ENCODE data around the gene FXYD5. TPM values are rescaled to one million over a fixed set of nuclear protein-coding genes. Genes with fewer than 3 reads are reported as not detected.

The FXYD5 gene
- total and polyA plus RNA-seq, 9 of the 15 experiments (the other 6 are each of a cell fraction or from before 2014, with no cell fraction given): 104 to 537 (median 174) TPM

DNA sequence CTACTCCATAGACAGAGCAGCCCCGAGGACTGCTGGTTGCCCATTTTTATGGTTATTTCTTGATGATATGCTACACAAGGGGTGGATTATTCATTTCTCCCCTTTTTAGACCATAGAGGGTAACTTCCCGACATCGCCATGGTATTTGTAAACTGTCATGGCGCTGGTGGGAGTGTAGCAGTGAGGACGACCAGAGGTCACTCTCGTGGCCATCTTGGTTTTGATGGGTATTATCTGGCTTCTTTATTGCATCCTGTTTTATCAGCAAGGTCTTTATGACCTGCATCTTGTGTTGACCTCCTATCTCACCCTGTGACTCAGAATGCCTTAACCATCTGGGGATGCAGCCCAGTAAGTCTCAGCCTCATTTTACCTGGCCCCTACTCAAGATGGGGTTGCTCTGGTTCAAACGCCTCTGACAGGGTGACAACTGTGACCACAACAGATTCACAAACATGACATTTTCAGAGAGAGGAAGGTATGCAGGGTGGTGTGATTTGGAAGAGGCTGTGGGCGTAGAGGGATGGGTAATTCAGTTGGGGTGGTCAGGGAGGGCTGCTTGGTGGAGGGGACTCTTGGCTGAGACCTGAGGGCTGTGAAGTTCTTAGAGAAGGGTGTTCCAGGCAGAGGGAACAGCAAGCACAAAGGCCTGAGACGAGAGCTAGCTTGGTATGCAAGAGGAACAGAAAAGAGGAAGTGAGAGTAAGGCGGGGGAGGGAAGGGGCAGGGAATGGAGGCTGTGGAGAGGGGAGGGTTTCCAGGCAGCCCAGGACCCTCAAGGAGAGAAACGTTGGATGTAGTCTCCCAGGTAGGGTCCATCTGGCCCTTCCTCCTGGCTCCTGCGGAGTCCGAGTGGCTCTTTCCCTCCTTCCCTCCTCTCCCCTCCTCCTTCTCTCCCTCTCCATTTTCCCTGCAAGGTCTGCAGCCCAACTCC lies 50.5 kb downstream of the FXYD5 start (continued):
- TF ChIP-seq TFAP4 (CRISPR knock-in tag; IDR thresholded peaks at IDR 0.05; ENCODE audit: borderline replicate concordance) (0 out of 2 replicates have a peak, but pooled peaks have one; percentile 11), EP400 (IDR thresholded peaks at IDR 0.05) (peak; percentile 38; the same call in 1 of the 2 replicates), ESRRA (IDR thresholded peaks at IDR 0.05; ENCODE audit: borderline replicate concordance, low read depth) (peak; percentile 43), ZNF445 (CRISPR knock-in tag; IDR thresholded peaks at IDR 0.05; ENCODE audit: low read depth) (peak; percentile 82; the same call in 1 of the 2 replicates), SMC3 (conservative IDR thresholded peaks at IDR 0.05; ENCODE audit: insufficient read depth, low read depth, low read length) (no peak), CEBPB (tag; IDR thresholded peaks at IDR 0.05) (peak; percentile 45; the same call in 1 of the 2 replicates), POLR2AphosphoS5 (IDR thresholded peaks at IDR 0.05; ENCODE audit: control insufficient read depth, insufficient read depth, low read depth, low read length) (no peak), PPARD (CRISPR knock-in tag; IDR thresholded peaks at IDR 0.05) (peak; percentile 80), NEUROD1 (IDR thresholded peaks at IDR 0.05; ENCODE audit: borderline replicate concordance, low read depth, low read length, partially characterized antibody) (no peak), NCOA2 (IDR thresholded peaks at IDR 0.05; ENCODE audit: partially characterized antibody in 2 of 2) (no peak), ZNF41 (CRISPR knock-in tag; conservative IDR thresholded peaks at IDR 0.05) (peak; percentile 94), L3MBTL2 (IDR thresholded peaks at IDR 0.05) (0 out of 2 replicates have a peak, but pooled peaks have one; percentile 29), MAFG (tag; conservative IDR thresholded peaks at IDR 0.05) (peak; percentile 45), POLR2H (tag; IDR thresholded peaks at IDR 0.05; ENCODE audit: low read depth) (no peak; the same call in 1 of the 2 replicates), ZBTB7A (IDR thresholded peaks at IDR 0.05; ENCODE audit: borderline replicate concordance, control insufficient read depth, low read depth, low read length) (peak; percentile 91), POLR2A (conservative IDR thresholded peaks at IDR 0.05) (no peak), ZNF212 (CRISPR knock-in tag; IDR thresholded peaks at IDR 0.05) (peak; percentile 87; the same call in 1 of the 2 replicates), ZNF75A (CRISPR knock-in tag; IDR thresholded peaks at IDR 0.05) (peak; percentile 76), MBD2 (IDR thresholded peaks at IDR 0.05; ENCODE audit: borderline replicate concordance, low read depth) (no peak), TARDBP (IDR thresholded peaks at IDR 0.05) (no peak), NFATC3 (IDR thresholded peaks at IDR 0.05) (no peak), SMAD4 (CRISPR knock-in tag; conservative IDR thresholded peaks at IDR 0.05) (peak; percentile 99)
- TF ChIP-seq, protein P1, sequence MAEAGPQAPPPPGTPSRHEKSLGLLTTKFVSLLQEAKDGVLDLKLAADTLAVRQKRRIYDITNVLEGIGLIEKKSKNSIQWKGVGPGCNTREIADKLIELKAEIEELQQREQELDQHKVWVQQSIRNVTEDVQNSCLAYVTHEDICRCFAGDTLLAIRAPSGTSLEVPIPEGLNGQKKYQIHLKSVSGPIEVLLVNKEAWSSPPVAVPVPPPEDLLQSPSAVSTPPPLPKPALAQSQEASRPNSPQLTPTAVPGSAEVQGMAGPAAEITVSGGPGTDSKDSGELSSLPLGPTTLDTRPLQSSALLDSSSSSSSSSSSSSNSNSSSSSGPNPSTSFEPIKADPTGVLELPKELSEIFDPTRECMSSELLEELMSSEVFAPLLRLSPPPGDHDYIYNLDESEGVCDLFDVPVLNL (CRISPR knock-in tag; IDR thresholded peaks at IDR 0.05; ENCODE audit: low read depth): no peak
- TF ChIP-seq, protein P2, sequence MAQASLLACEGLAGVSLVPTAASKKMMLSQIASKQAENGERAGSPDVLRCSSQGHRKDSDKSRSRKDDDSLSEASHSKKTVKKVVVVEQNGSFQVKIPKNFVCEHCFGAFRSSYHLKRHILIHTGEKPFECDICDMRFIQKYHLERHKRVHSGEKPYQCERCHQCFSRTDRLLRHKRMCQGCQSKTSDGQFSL (CRISPR knock-in tag; IDR thresholded peaks at IDR 0.05): no peak
- TF ChIP-seq, protein P2 (tag; IDR thresholded peaks at IDR 0.05): peak in 1 of 2 experiments; percentile 96; a peak in 2 of 4 replicates
- TF ChIP-seq, protein P3, sequence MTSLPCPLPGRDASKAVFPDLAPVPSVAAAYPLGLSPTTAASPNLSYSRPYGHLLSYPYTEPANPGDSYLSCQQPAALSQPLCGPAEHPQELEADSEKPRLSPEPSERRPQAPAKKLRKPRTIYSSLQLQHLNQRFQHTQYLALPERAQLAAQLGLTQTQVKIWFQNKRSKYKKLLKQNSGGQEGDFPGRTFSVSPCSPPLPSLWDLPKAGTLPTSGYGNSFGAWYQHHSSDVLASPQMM (CRISPR knock-in tag; IDR thresholded peaks at IDR 0.05): 0 out of 2 replicates have a peak, but pooled peaks have one; percentile 42
